Mucosa of descending colon (tissue), 3 donors: ENCODE measurements around the gene TEC. TPM values are rescaled to one million over a fixed set of nuclear protein-coding genes. Genes with fewer than 3 reads are reported as not detected.

ENCODE experiments used
- ATAC-seq: fragments of 200-7000 bp; cut with Tn5 transposase; one replicate; pipeline ENCODE4 v1.9.1; 2020; ENCODE audit warnings: mild to moderate bottlenecking, moderate library complexity
- DNase-seq, 3 donors: peaks; one replicate each; pipeline ENCODE4 v3.0.0-alpha.2; 2020
- H3K36me3 ChIP-seq: fragments of 200-600 bp; one replicate; pipeline ENCODE4 v1.8.0; 2021; ENCODE audit warnings: low read depth, mild to moderate bottlenecking
- H3K4me1 ChIP-seq: fragments of 200-600 bp; one replicate; pipeline ENCODE4 v1.8.0; 2021; ENCODE audit warnings: low read depth, mild to moderate bottlenecking
- H3K4me3 ChIP-seq: fragments of 200-600 bp; one replicate; pipeline ENCODE4 v1.8.0; 2021; ENCODE audit warnings: mild to moderate bottlenecking
- H3K9me3 ChIP-seq: fragments of 200-600 bp; one replicate; pipeline ENCODE4 v1.8.0; 2021; ENCODE audit warnings: mild to moderate bottlenecking
- intact Hi-C, 2 donors: fragments of 100-400 bp; cut with DNase I in 1 of 2; cut with micrococcal nuclease in 1 of 2; formaldehyde crosslinking; loops; one replicate each; pipeline versions ENCODE4 v1.11.0 to v1.11.1; 2022; cut with DNase I, micrococcal nuclease
- total RNA-seq, 3 donors: library from RNA; stranded (reverse); fragmentation: NEBNext Ultra II Directional in 2 of 3; extraction: Animal tissue kit (Norgen Biotek cat#: 25700) in 2 of 3; gene quantifications; one replicate each; pipeline versions ENCODE4 v1.2.1 to v1.2.4, GENCODE V29; 2021 to 2023
- TF ChIP-seq, protein P1 (sequence below): fragments of 200-600 bp; IDR thresholded peaks from one replicate; pipeline ENCODE4 v1.8.0; 2022; ENCODE audit warnings: antibody characterized with exemption, mild to moderate bottlenecking
- donor health status: DM: no; HTN: no; CAD: no; lungs with moderate emphysema.
- donor health status: DM: no; HTN: no; CAD: no.
- donor health status: DM: no; HTN: yes; CAD: no.

Gene TEC
- total RNA-seq, 3 donors from 2014 or later: 3.4 to 4.0 (median 3.8) TPM

DNA sequence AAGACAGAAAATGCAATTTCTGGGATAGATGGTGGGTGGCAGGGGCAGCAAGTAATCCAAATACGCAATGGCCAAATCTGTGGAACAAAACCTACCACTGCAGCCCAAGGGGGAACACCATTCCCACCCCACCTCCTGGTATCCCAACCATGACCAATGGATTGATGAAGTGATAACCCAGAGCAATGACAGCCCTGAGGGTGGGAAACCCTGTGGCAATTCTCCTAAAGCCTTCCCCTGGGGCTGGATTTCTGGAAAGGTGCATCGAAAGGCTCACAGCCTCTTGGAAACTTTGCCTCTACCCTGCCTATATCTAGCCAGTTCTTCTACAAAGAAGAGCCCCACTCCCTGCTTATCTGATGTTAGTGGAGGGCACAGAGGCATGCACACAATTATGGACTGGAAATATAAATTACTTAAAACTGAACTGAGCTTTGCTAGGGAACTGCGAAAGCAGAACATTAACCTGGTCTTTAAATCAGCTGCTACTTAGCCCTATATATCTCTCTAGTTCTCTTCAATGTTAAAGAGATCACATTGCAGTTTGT, 75.6 kb downstream of the TEC start:
- Histone ChIP-seq H3K9me3 (no peaks in the 10 kb centered on the region), H3K4me3 (no peak overlapping the region), H3K4me1 (peaks cover 5% of the 10 kb centered on the region), H3K36me3 (no peaks in the 10 kb centered on the region)
- ATAC-seq (no peak), DNase-seq (no peak)
- intact Hi-C loops: no loop called here
- TF ChIP-seq, protein P1, sequence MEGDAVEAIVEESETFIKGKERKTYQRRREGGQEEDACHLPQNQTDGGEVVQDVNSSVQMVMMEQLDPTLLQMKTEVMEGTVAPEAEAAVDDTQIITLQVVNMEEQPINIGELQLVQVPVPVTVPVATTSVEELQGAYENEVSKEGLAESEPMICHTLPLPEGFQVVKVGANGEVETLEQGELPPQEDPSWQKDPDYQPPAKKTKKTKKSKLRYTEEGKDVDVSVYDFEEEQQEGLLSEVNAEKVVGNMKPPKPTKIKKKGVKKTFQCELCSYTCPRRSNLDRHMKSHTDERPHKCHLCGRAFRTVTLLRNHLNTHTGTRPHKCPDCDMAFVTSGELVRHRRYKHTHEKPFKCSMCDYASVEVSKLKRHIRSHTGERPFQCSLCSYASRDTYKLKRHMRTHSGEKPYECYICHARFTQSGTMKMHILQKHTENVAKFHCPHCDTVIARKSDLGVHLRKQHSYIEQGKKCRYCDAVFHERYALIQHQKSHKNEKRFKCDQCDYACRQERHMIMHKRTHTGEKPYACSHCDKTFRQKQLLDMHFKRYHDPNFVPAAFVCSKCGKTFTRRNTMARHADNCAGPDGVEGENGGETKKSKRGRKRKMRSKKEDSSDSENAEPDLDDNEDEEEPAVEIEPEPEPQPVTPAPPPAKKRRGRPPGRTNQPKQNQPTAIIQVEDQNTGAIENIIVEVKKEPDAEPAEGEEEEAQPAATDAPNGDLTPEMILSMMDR: no peak

DNA sequence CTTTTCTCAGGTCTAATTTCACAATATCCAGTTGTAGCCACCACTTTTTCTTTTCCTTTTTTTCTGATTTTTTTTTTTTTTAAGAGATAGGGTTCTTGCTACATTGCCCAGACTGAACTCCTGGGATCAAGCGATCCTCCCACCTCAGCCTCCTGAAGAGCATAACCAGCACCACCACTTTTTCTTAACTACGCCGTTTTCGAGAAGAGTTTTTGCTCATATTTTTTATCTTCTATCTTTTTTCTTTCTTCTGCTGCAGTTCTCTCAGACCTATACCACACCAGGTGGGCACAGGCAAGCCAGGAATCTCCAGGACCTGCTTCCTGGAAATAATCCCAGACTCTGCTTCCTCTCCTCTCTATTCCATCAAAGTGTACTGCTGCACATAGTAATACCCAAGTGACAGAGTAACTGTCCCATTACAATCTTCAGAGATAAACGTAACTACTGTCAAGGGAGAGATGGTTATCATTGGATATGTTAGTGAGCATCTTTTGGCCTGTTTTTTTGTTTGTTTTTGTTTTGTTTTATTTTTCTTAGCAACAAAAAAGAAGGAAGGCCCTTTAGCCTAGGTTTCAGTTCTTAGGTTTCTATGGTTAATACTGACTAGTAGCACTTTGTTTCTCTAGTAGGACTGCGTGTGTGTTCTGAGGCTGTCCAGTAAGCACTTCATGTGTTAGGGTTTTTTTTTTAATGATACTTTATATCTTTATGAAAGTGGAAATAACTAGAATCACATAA, 76.4 kb downstream of the TEC start:
- no peak for DNase-seq
- TF ChIP-seq, protein P1: no peak
- intact Hi-C loops: no loop called here
- Histone ChIP-seq H3K4me3 (no peak overlapping the region), H3K9me3 (no peaks in the 10 kb centered on the region), H3K36me3 (no peaks in the 10 kb centered on the region), H3K4me1 (peaks cover 5% of the 10 kb centered on the region)
- no peak for ATAC-seq

DNA sequence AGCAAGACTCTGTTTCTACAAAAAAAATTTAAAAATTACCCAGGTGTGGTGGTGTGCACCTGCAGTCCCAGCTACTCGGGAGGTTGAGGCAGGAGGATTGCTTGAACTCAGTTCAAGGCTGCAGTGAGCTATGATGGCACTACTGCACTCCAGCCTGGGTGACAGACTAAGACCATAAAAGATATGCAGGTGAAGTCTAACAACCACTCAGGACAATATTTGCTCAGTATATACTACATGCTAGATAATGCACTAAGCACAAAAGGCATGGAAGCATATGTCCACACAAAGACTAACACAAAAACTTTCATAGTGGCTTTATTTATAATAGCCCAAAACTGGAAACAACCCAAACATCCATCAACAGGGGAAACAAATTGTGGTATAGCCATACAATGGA, 77.9 kb downstream of the TEC start:
- Histone ChIP-seq H3K9me3 (no peaks in the 10 kb centered on the region), H3K36me3 (no peaks in the 10 kb centered on the region), H3K4me3 (no peak overlapping the region), H3K4me1 (peaks cover 5% of the 10 kb centered on the region)
- peak; percentile 63 for ATAC-seq
- no peak for DNase-seq
- intact Hi-C loops: no loop called here
- TF ChIP-seq, protein P1: no peak

DNA sequence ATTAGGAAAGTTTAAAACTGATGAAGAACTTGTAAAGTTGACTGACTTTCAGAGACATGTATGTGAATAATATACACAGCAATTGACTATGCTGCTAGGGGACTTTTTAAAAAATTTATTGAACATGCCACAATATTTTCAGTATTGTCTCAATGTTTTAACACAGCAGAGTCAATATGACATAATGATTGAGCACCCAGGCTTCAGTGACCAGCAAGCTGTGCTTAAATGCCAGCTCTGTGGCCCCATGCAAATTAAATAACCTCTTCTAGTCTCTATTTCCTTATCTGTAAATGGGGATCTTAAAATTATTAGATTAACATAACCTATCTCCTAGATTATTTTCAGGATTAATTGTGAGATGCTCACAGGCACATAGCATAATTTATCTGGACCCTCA, 78.8 kb downstream of the TEC start:
- intact Hi-C loops: no loop called here
- no peak for DNase-seq

DNA sequence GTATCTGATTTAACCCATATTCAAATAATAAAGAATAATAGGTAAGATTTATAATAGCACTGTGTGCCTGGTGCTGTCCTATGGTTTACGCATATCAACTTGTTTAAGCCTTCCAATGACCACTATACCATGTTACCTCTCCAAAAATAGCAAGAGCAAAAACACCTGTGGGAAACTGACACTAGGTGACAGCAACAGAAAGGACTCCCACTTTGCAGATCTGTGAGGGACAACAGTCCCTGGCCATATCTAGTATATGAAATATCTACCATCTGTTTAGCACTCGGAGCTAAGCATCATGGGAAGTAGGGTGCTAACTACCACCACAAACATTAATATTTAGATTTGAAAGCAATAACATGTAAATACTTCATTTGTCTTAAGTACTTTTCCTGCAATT, 79.9 kb downstream of the TEC start:
- ATAC-seq: no peak
- no peaks in the 10 kb centered on the region for H3K9me3 ChIP-seq
- intact Hi-C loops: no loop called here
- no peaks in the 10 kb centered on the region for H3K4me1 ChIP-seq
- DNase-seq: no peak
- no peak overlapping the region for H3K4me3 ChIP-seq
- H3K36me3 ChIP-seq: no peaks in the 10 kb centered on the region
- TF ChIP-seq, protein P1: no peak

More for the DNA sequence above, 78.8 kb downstream of the TEC start:
- no peaks in the 10 kb centered on the region for H3K9me3 ChIP-seq
- no peak for ATAC-seq
- no peak overlapping the region for H3K4me3 ChIP-seq
- H3K36me3 ChIP-seq: no peaks in the 10 kb centered on the region
- peaks cover 5% of the 10 kb centered on the region for H3K4me1 ChIP-seq
- TF ChIP-seq, protein P1: no peak
